ENCODE results near the gene SSB. TPM values are rescaled to one million over a fixed set of nuclear protein-coding genes. Genes with fewer than 3 reads are reported as not detected.

SSB gene
- total RNA-seq, 1 experiment from 2014 or later: 160 TPM

- Histone ChIP-seq H3K27ac (ENCODE audit: low read length) (no peak overlapping the region), H3K9me3 (ENCODE audit: low read length) (no peaks in the 10 kb centered on the region), H3K4me2 (ENCODE audit: low read depth, low read length, poor library complexity, severe bottlenecking) (no peak overlapping the region), H4K20me1 (ENCODE audit: insufficient read depth, low read depth, low read length) (no peaks in the 10 kb centered on the region), H3K4me1 (ENCODE audit: low read length) (no peaks in the 10 kb centered on the region; the same call in 1 of the 2 replicates), H3K79me2 (ENCODE audit: low read length) (no peaks in the 10 kb centered on the region), H3K9ac (ENCODE audit: low read length) (no peak overlapping the region), H3K9me2 (replicated peaks; ENCODE audit: insufficient read depth, low read length) (no peaks in the 10 kb centered on the region), H3K4me3 (ENCODE audit: low read length) (no peak overlapping the region), H2AFZ (ENCODE audit: low read length) (peak overlapping the region; percentile 13; the same call in 1 of the 2 replicates), H3K36me3 (ENCODE audit: insufficient read depth, low read length) (no peaks in the 10 kb centered on the region), H3K27me3 (ENCODE audit: low read length) (no peaks in the 10 kb centered on the region)
- no peak for DNase-seq
Observed at GRCh38 chr2:169775354-169775753, 23.3 kb upstream of the SSB start.

- Histone ChIP-seq H3K79me2 (ENCODE audit: low read length) (no peaks in the 10 kb centered on the region), H4K20me1 (ENCODE audit: insufficient read depth, low read depth, low read length) (no peaks in the 10 kb centered on the region), H3K27me3 (ENCODE audit: low read length) (no peaks in the 10 kb centered on the region), H3K9ac (ENCODE audit: low read length) (no peak overlapping the region), H3K27ac (ENCODE audit: low read length) (no peak overlapping the region), H3K4me3 (ENCODE audit: low read length) (no peak overlapping the region), H3K4me2 (ENCODE audit: low read depth, low read length, poor library complexity, severe bottlenecking) (no peak overlapping the region), H3K4me1 (ENCODE audit: low read length) (no peaks in the 10 kb centered on the region; the same call in 1 of the 2 replicates), H3K9me2 (replicated peaks; ENCODE audit: insufficient read depth, low read length) (no peaks in the 10 kb centered on the region), H3K36me3 (ENCODE audit: insufficient read depth, low read length) (no peaks in the 10 kb centered on the region), H2AFZ (ENCODE audit: low read length) (peak overlapping the region; percentile 13; the same call in 1 of the 2 replicates), H3K9me3 (ENCODE audit: low read length) (no peaks in the 10 kb centered on the region)
- DNase-seq: no peak
Observed at GRCh38 chr2:169775765-169776164, 22.9 kb upstream of the SSB start.

- Histone ChIP-seq H3K27me3 (ENCODE audit: low read length) (no peaks in the 10 kb centered on the region), H3K79me2 (ENCODE audit: low read length) (no peaks in the 10 kb centered on the region), H3K9me3 (ENCODE audit: low read length) (no peaks in the 10 kb centered on the region), H3K4me3 (ENCODE audit: low read length) (no peak overlapping the region), H3K9ac (ENCODE audit: low read length) (no peak overlapping the region), H3K4me1 (ENCODE audit: low read length) (no peaks in the 10 kb centered on the region; the same call in 1 of the 2 replicates), H3K4me2 (ENCODE audit: low read depth, low read length, poor library complexity, severe bottlenecking) (no peak overlapping the region), H3K27ac (ENCODE audit: low read length) (no peak overlapping the region), H3K36me3 (ENCODE audit: insufficient read depth, low read length) (no peaks in the 10 kb centered on the region), H3K9me2 (replicated peaks; ENCODE audit: insufficient read depth, low read length) (no peaks in the 10 kb centered on the region), H2AFZ (ENCODE audit: low read length) (peak overlapping the region; percentile 38), H4K20me1 (ENCODE audit: insufficient read depth, low read depth, low read length) (no peaks in the 10 kb centered on the region)
- no peak for DNase-seq
Observed at GRCh38 chr2:169776252-169776761, 22.4 kb upstream of the SSB start.

GRCh38 chr2:169778446-169778845 lies 20.2 kb upstream of the SSB start:
- Histone ChIP-seq H3K4me3 (ENCODE audit: low read length) (no peak overlapping the region), H4K20me1 (ENCODE audit: insufficient read depth, low read depth, low read length) (no peaks in the 10 kb centered on the region), H3K4me2 (ENCODE audit: low read depth, low read length, poor library complexity, severe bottlenecking) (no peak overlapping the region), H2AFZ (ENCODE audit: low read length) (no peak overlapping the region), H3K4me1 (ENCODE audit: low read length) (no peaks in the 10 kb centered on the region; the same call in 1 of the 2 replicates), H3K9me3 (ENCODE audit: low read length) (no peaks in the 10 kb centered on the region), H3K9me2 (replicated peaks; ENCODE audit: insufficient read depth, low read length) (no peaks in the 10 kb centered on the region), H3K27me3 (ENCODE audit: low read length) (no peaks in the 10 kb centered on the region), H3K79me2 (ENCODE audit: low read length) (no peaks in the 10 kb centered on the region), H3K9ac (ENCODE audit: low read length) (no peak overlapping the region), H3K27ac (ENCODE audit: low read length) (no peak overlapping the region), H3K36me3 (ENCODE audit: insufficient read depth, low read length) (no peaks in the 10 kb centered on the region)
- DNase-seq: no peak

GRCh38 chr2:169781249-169782013 lies 17.2 kb upstream of the SSB start:
- Histone ChIP-seq H3K27ac (ENCODE audit: low read length) (no peak overlapping the region), H3K4me3 (ENCODE audit: low read length) (no peak overlapping the region), H3K4me2 (ENCODE audit: low read depth, low read length, poor library complexity, severe bottlenecking) (no peak overlapping the region), H4K20me1 (ENCODE audit: insufficient read depth, low read depth, low read length) (no peaks in the 10 kb centered on the region), H3K4me1 (ENCODE audit: low read length) (no peaks in the 10 kb centered on the region), H3K79me2 (ENCODE audit: low read length) (no peaks in the 10 kb centered on the region), H3K36me3 (ENCODE audit: insufficient read depth, low read length) (no peaks in the 10 kb centered on the region), H3K9ac (ENCODE audit: low read length) (no peak overlapping the region), H3K9me3 (ENCODE audit: low read length) (no peaks in the 10 kb centered on the region), H3K9me2 (replicated peaks; ENCODE audit: insufficient read depth, low read length) (no peaks in the 10 kb centered on the region), H3K27me3 (ENCODE audit: low read length) (no peaks in the 10 kb centered on the region), H2AFZ (ENCODE audit: low read length) (no peak overlapping the region)
- no peak for DNase-seq

GRCh38 chr2:169782513-169782912 lies 16.2 kb upstream of the SSB start:
- Histone ChIP-seq H3K4me1 (ENCODE audit: low read length) (no peaks in the 10 kb centered on the region), H4K20me1 (ENCODE audit: insufficient read depth, low read depth, low read length) (no peaks in the 10 kb centered on the region), H3K27ac (ENCODE audit: low read length) (no peak overlapping the region), H3K9me3 (ENCODE audit: low read length) (no peaks in the 10 kb centered on the region), H3K4me2 (ENCODE audit: low read depth, low read length, poor library complexity, severe bottlenecking) (no peak overlapping the region), H2AFZ (ENCODE audit: low read length) (no peak overlapping the region), H3K9me2 (replicated peaks; ENCODE audit: insufficient read depth, low read length) (no peaks in the 10 kb centered on the region), H3K9ac (ENCODE audit: low read length) (no peak overlapping the region), H3K27me3 (ENCODE audit: low read length) (no peaks in the 10 kb centered on the region), H3K36me3 (ENCODE audit: insufficient read depth, low read length) (no peaks in the 10 kb centered on the region), H3K79me2 (ENCODE audit: low read length) (no peaks in the 10 kb centered on the region), H3K4me3 (ENCODE audit: low read length) (no peak overlapping the region)
- no peak for DNase-seq

- H3K27me3 ChIP-seq (ENCODE audit: low read length): no peaks in the 10 kb centered on the region
- H3K9ac ChIP-seq (ENCODE audit: low read length): no peak overlapping the region
- H3K4me1 ChIP-seq (ENCODE audit: low read length): peaks cover 10% of the 10 kb centered on the region
- no peaks in the 10 kb centered on the region for H3K9me2 ChIP-seq (replicated peaks; ENCODE audit: insufficient read depth, low read length)
- H3K4me3 ChIP-seq (ENCODE audit: low read length): no peak overlapping the region
- H4K20me1 ChIP-seq (ENCODE audit: insufficient read depth, low read depth, low read length): no peaks in the 10 kb centered on the region
- no peak for DNase-seq
- no peaks in the 10 kb centered on the region for H3K36me3 ChIP-seq (ENCODE audit: insufficient read depth, low read length)
- no peaks in the 10 kb centered on the region for H3K79me2 ChIP-seq (ENCODE audit: low read length)
- no peak overlapping the region for H3K27ac ChIP-seq (ENCODE audit: low read length)
- no peak overlapping the region for H3K4me2 ChIP-seq (ENCODE audit: low read depth, low read length, poor library complexity, severe bottlenecking)
- no peaks in the 10 kb centered on the region for H3K9me3 ChIP-seq (ENCODE audit: low read length)
- H2AFZ ChIP-seq (ENCODE audit: low read length): no peak overlapping the region
Observed at GRCh38 chr2:169790581-169790980, 8.1 kb upstream of the SSB start.

- H3K4me1 ChIP-seq (ENCODE audit: low read length): peaks cover 11% of the 10 kb centered on the region
- DNase-seq: no peak
Observed at GRCh38 chr2:169795181-169795580, 3.5 kb upstream of the SSB start.

More at GRCh38 chr2:169795181-169795580, 3.5 kb upstream of the SSB start:
- Histone ChIP-seq H3K4me2 (ENCODE audit: low read depth, low read length, poor library complexity, severe bottlenecking) (no peak overlapping the region), H3K79me2 (ENCODE audit: low read length) (peaks cover 14% of the 10 kb centered on the region), H3K9me2 (replicated peaks; ENCODE audit: insufficient read depth, low read length) (no peaks in the 10 kb centered on the region), H2AFZ (ENCODE audit: low read length) (no peak overlapping the region), H4K20me1 (ENCODE audit: insufficient read depth, low read depth, low read length) (peaks cover 7% of the 10 kb centered on the region; the same call in 1 of the 2 replicates), H3K9ac (ENCODE audit: low read length) (no peak overlapping the region), H3K9me3 (ENCODE audit: low read length) (no peaks in the 10 kb centered on the region), H3K27me3 (ENCODE audit: low read length) (no peaks in the 10 kb centered on the region), H3K4me3 (ENCODE audit: low read length) (no peak overlapping the region), H3K36me3 (ENCODE audit: insufficient read depth, low read length) (no peaks in the 10 kb centered on the region), H3K27ac (ENCODE audit: low read length) (no peak overlapping the region)

Measured in Karpas-422 (cell line).